Body of pancreas (tissue), 4 donors: ENCODE data around the gene ACTL6B. TPM values are rescaled to one million over a fixed set of nuclear protein-coding genes. Genes with fewer than 3 reads are reported as not detected.

ENCODE experiments used
- ATAC-seq: fragments of 150-250 bp; one replicate; pipeline ENCODE4 v1.9.1; 2016
- DNase-seq, 4 donors: peaks; one replicate each; pipeline ENCODE4 v3.0.0-alpha.2; 2019
- H3K27ac ChIP-seq, 4 donors: fragments of 200-600 bp; sonication (generic); 1 replicate in 3 of 4; 2 replicates in 1 of 4; pipeline versions ENCODE4 v1.5.1 to v1.6.1; 2016 to 2019; ENCODE audit warnings: mild to moderate bottlenecking in 1 of 4, mixed read lengths in 1 of 4, moderate library complexity in 1 of 4
- H3K27me3 ChIP-seq, 2 donors: fragments of 200-600 bp; sonication (generic); one replicate each; pipeline ENCODE4 v1.6.0; 2016; ENCODE audit warnings: mild to moderate bottlenecking in 1 of 2
- H3K36me3 ChIP-seq, 2 donors: fragments of 200-600 bp; sonication (generic); replicated peaks in 1 of 2; 2 replicates each; pipeline ENCODE4 v1.5.1; 2016; ENCODE audit warnings: low read depth in 2 of 2; ENCODE audit not compliant: insufficient read depth in 1 of 2
- H3K4me1 ChIP-seq: fragments of 200-600 bp; sonication (generic); one replicate; pipeline ENCODE4 v1.6.0; 2016
- H3K4me3 ChIP-seq, 2 donors: fragments of 200-600 bp; sonication (generic); 1 replicate in 1 of 2; 2 replicates in 1 of 2; pipeline ENCODE4 v1.5.1; 2016 to 2019
- H3K9me3 ChIP-seq, 3 donors: fragments of 200-600 bp; sonication (generic); 1 replicate in 2 of 3; 2 replicates in 1 of 3; pipeline ENCODE4 v1.5.1; 2016
- CTCF ChIP-seq, 7 experiments: fragments of 450-650 bp in 4 of 7; fragments of 200-600 bp in 3 of 7; sonication (generic) in 3 of 7; IDR thresholded peaks; one replicate each; pipeline ENCODE4 v1.5.1; 2016 to 2019; ENCODE audit warnings: antibody characterized with exemption in 7 of 7
- POLR2A ChIP-seq, 3 donors: fragments of 450-650 bp; IDR thresholded peaks; one replicate each; pipeline ENCODE4 v1.6.1; 2016; ENCODE audit warnings: antibody characterized with exemption in 3 of 3, mild to moderate bottlenecking in 2 of 3
- WGBS, 2 donors: methylation state at CpG; one replicate each; pipeline ENCODE4 v1.1.5; 2017; 5-methylcytosine and 5-hydroxymethylcytosine counted together
- intact Hi-C: fragments of 100-400 bp; cut with DNase I; formaldehyde crosslinking; loops from one replicate; pipeline ENCODE4 v1.15.1; 2023
- total RNA-seq, 2 donors: library from RNA; depleted of rRNA; stranded (reverse); fragments of >200 nt; gene quantifications; one replicate each; pipeline ENCODE4 v1.1.0, GENCODE V29; 2016

The ACTL6B gene
- total RNA-seq, 2 donors from 2014 or later = 0.52 TPM; not detected in 1

- no peaks in the 10 kb centered on the region for H3K9me3 ChIP-seq
- no peak for TF ChIP-seq CTCF (IDR thresholded peaks at IDR 0.05)
- TF ChIP-seq POLR2A (IDR thresholded peaks at IDR 0.05) = no peak
- intact Hi-C loops = no loop called here
- H3K36me3 ChIP-seq = peaks cover 11 to 20% of the 10 kb centered on the region in 2 donors
- peak overlapping the region; percentile 94 to 98 (median 96) for H3K27ac ChIP-seq
- peak; percentile 0 for ATAC-seq
- H3K27me3 ChIP-seq = no peaks in the 10 kb centered on the region
- whole genome bisulfite sequencing, 2 donors = 1% methylated on average over 38 of the region's 46 CpGs; no CpG with 5 or more reads in 1 of the 2 donors
- H3K4me3 ChIP-seq = peak overlapping the region in 1 of 2 donors; percentile 96
- peak in 1 of 4 donors; percentile 19 for DNase-seq
- peaks cover 14% of the 10 kb centered on the region for H3K4me1 ChIP-seq
Observed at GRCh38 chr7:100675105-100675451, 18.8 kb upstream of the ACTL6B start.

- DNase-seq (peak in 2 of 4 donors; percentile 46 to 47), ATAC-seq (peak; percentile 2)
- Histone ChIP-seq H3K9me3 (no peaks in the 10 kb centered on the region), H3K27ac (peak overlapping the region; percentile 94 to 98 (median 96)), H3K36me3 (peaks cover 11 to 20% of the 10 kb centered on the region in 2 donors), H3K4me1 (peaks cover 14% of the 10 kb centered on the region), H3K27me3 (no peaks in the 10 kb centered on the region), H3K4me3 (peak overlapping the region; percentile 88 to 96)
- TF ChIP-seq POLR2A (IDR thresholded peaks at IDR 0.05) (peak in 2 of 3 donors; percentile 26 to 31), CTCF (IDR thresholded peaks at IDR 0.05) (no peak)
- WGBS, 2 donors = 0 to 1% methylated on average over 29 to 35 of the region's 43 CpGs
- intact Hi-C loops = no loop called here
Observed at GRCh38 chr7:100674411-100675104, 18.3 kb upstream of the ACTL6B start.

- Histone ChIP-seq H3K27me3 (no peaks in the 10 kb centered on the region), H3K4me3 (peak overlapping the region; percentile 88 to 96), H3K36me3 (peaks cover 11 to 15% of the 10 kb centered on the region in 2 donors), H3K27ac (peak overlapping the region; percentile 94 to 98 (median 96)), H3K9me3 (no peaks in the 10 kb centered on the region), H3K4me1 (peaks cover 14% of the 10 kb centered on the region)
- intact Hi-C loops = no loop called here
- ATAC-seq = peak; percentile 10
- DNase-seq = peak in 3 of 4 donors; percentile 51 to 54 (median 53)
- WGBS, 2 donors = 0 to 1% methylated on average over 22 to 33 of the region's 34 CpGs
- TF ChIP-seq POLR2A (IDR thresholded peaks at IDR 0.05) = peak in 2 of 3 donors; percentile 34 to 61
- no peak for TF ChIP-seq CTCF (IDR thresholded peaks at IDR 0.05)
Observed at GRCh38 chr7:100673942-100674410, 17.7 kb upstream of the ACTL6B start.

GRCh38 chr7:100673302-100673941 lies 17.2 kb upstream of the ACTL6B start, which contains the start of gene GNB2:
Gene GNB2, plus strand, starts transcription at chr7:100673740. Its CDS starts 2,526 bp downstream, at chr7:100676266.
- peak; percentile 90 for ATAC-seq
- Histone ChIP-seq H3K36me3 (peaks cover 10 to 11% of the 10 kb centered on the region in 2 donors), H3K4me3 (peak within 1 kb of the TSS; percentile 88 to 96), H3K4me1 (peaks cover 14% of the 10 kb centered on the region), H3K9me3 (no peaks in the 10 kb centered on the region), H3K27me3 (no peaks in the 10 kb centered on the region), H3K27ac (peak within 1 kb of the TSS; percentile 94 to 98 (median 96))
- intact Hi-C loops = no loop called here
- DNase-seq = peak; percentile 99
- WGBS, 2 donors = 0% methylated on average over 16 to 64 of the region's 65 CpGs
- peak; percentile 66 to 70 (median 66) for TF ChIP-seq POLR2A (IDR thresholded peaks at IDR 0.05)
- TF ChIP-seq CTCF (IDR thresholded peaks at IDR 0.05) = peak in 3 of 7 experiments; percentile 6 to 9 (median 7)
